GM13977 (cell line): Measurements from ENCODE around the gene RAB10.
"Not testable (repeated sequence)": the region's sequence is repeated elsewhere in the genome, so short reads cannot be mapped to it uniquely, and the experiment has no call there.

ENCODE experiments used
- DNase-seq: peaks from one replicate; pipeline ENCODE4 v3.0.0; 2012; ENCODE audit warnings: low spot score
- CTCF ChIP-seq: IDR thresholded peaks from 2 replicates; pipeline ENCODE4 v1.5.1; 2012; ENCODE audit warnings: mild to moderate bottlenecking, control low read depth; ENCODE audit not compliant: insufficient read depth; ENCODE audit errors: extremely low read depth, missing control alignments
- in situ Hi-C: fragments of 300-500 bp; cut with MboI; formaldehyde crosslinking; loops from one replicate; pipeline ENCODE4 v1.12.0; 2022; ENCODE audit warnings: low sequenced_read_pairs, low pct_unique_long_range_greater_than_20kb, mixed read lengths, inconsistent platforms; ENCODE audit not compliant: unreplicated experiment

Gene RAB10

GRCh38 chr2:26103752-26104151 lies 69.9 kb downstream of the RAB10 start:
- no peak for TF ChIP-seq CTCF
- in situ Hi-C loops = no loop called here
- DNase-seq = no peak

GRCh38 chr2:26108701-26109100 lies 74.8 kb downstream of the RAB10 start:
- DNase-seq, in situ Hi-C loops: not testable (repeated sequence)

- DNase-seq = no peak
- in situ Hi-C loops = no loop called here
- no peak for TF ChIP-seq CTCF
Observed at GRCh38 chr2:26112201-26112600, 78.3 kb downstream of the RAB10 start.

- in situ Hi-C loops = no loop called here
- TF ChIP-seq CTCF = no peak
- DNase-seq = no peak
Observed at GRCh38 chr2:26114151-26114550, 80.3 kb downstream of the RAB10 start.

- in situ Hi-C loops = no loop called here
- DNase-seq = no peak
- TF ChIP-seq CTCF = no peak
Observed at GRCh38 chr2:26118682-26119081, 84.8 kb downstream of the RAB10 start.

GRCh38 chr2:26119521-26119920 lies 85.6 kb downstream of the RAB10 start:
- no peak for DNase-seq
- TF ChIP-seq CTCF = no peak
- in situ Hi-C loops = no loop called here

GRCh38 chr2:26122630-26123029 lies 88.7 kb downstream of the RAB10 start:
- TF ChIP-seq CTCF = no peak
- no peak for DNase-seq
- in situ Hi-C loops = no loop called here
